HepG2 (cell line): ENCODE measurements around the gene MAP3K19. TPM values are rescaled to one million over a fixed set of nuclear protein-coding genes. Genes with fewer than 3 reads are reported as not detected.

Experiments
- CENPT ChIP-seq: sonication (generic); formaldehyde crosslinking; IDR thresholded peaks from 2 replicates; pipeline ENCODE4 v1.8.0; 2022; ENCODE audit warnings: low read depth, mild to moderate bottlenecking, moderate library complexity, missing genetic modification reagents
- GLI4 ChIP-seq: sonication (generic); formaldehyde crosslinking; IDR thresholded peaks from 2 replicates; pipeline ENCODE4 v1.5.1; 2020; ENCODE audit warnings: missing genetic modification reagents, mild to moderate bottlenecking, moderate library complexity, borderline replicate concordance
- KLF11 ChIP-seq: IDR thresholded peaks from 2 replicates; pipeline ENCODE4 v1.6.1; 2016; ENCODE audit warnings: missing compliant biosample characterization
- RFXANK ChIP-seq: IDR thresholded peaks from 2 replicates; pipeline ENCODE4 v1.6.1; 2016
- SRSF4 ChIP-seq: fragments of 200-400 bp; formaldehyde crosslinking; IDR thresholded peaks from one replicate; pipeline ENCODE4 v1.6.1; 2018; ENCODE audit warnings: mild to moderate bottlenecking, low read depth, low read length, moderate library complexity; ENCODE audit not compliant: poor library complexity, severe bottlenecking
- STAG1 ChIP-seq: sonication (generic); formaldehyde crosslinking; IDR thresholded peaks from 2 replicates; pipeline ENCODE4 v1.4.0; 2020; ENCODE audit warnings: missing genetic modification reagents
- ZNF282 ChIP-seq: fragments of 450-650 bp; IDR thresholded peaks from 2 replicates; pipeline ENCODE4 v1.6.1; 2018; ENCODE audit not compliant: partially characterized antibody
- ZNF44 ChIP-seq: sonication (generic); formaldehyde crosslinking; IDR thresholded peaks from 2 replicates; pipeline ENCODE4 v1.5.1; 2020; ENCODE audit warnings: mild to moderate bottlenecking, missing genetic modification reagents
- ZNF530 ChIP-seq: sonication (generic); formaldehyde crosslinking; IDR thresholded peaks from 2 replicates; pipeline ENCODE4 v1.5.0; 2020; ENCODE audit warnings: low read depth, mild to moderate bottlenecking, missing genetic modification reagents
- ZNF746 ChIP-seq: sonication (generic); formaldehyde crosslinking; IDR thresholded peaks from 2 replicates; pipeline ENCODE4 v1.8.0; 2022; ENCODE audit warnings: mild to moderate bottlenecking, missing genetic modification reagents
- polyA plus RNA-seq, 8 experiments: library from polyadenylated mRNA; depleted of rRNA in 3 of 8; stranded (reverse) in 7 of 8; unstranded in 1 of 8; fragments of >200 nt; fragmentation: Illumina TruSeq in 4 of 8; extraction: Trizol in 4 of 8; gene quantifications; 2 replicates each; pipeline versions ENCODE4 v1.2.1 to v1.2.3, GENCODE V29; 2011 to 2016; ENCODE audit warnings: low read depth in 4 of 8, missing spikeins in 1 of 8, mixed read lengths in 1 of 8; ENCODE audit not compliant: insufficient read depth in 1 of 8
- total RNA-seq, 5 experiments: library from RNA; depleted of rRNA; stranded (reverse); fragments of >200 nt; fragmentation: Illumina TruSeq; extraction: Trizol; gene quantifications; 2 replicates each; pipeline ENCODE4 v1.2.3, GENCODE V29; 2016; ENCODE audit warnings: low read depth in 1 of 5
- TF ChIP-seq, protein P1 (sequence below), 2 experiments: IDR thresholded peaks; 2 replicates each; pipeline ENCODE4 v1.6.1; 2011 to 2012; ENCODE audit warnings: low read length in 2 of 2, borderline replicate concordance in 1 of 2, low read depth in 1 of 2, mild to moderate bottlenecking in 1 of 2, moderate library complexity in 1 of 2
- TF ChIP-seq, protein P2 (sequence below): sonication (generic); formaldehyde crosslinking; IDR thresholded peaks from 2 replicates; pipeline ENCODE4 v1.8.1; 2022; ENCODE audit warnings: mild to moderate bottlenecking, missing genetic modification reagents
- TF ChIP-seq, protein P3 (sequence below): sonication (generic); formaldehyde crosslinking; conservative IDR thresholded peaks from 2 replicates; pipeline ENCODE4 v1.8.1; 2023; ENCODE audit warnings: missing genetic modification reagents
- TF ChIP-seq, protein P4 (sequence below): sonication (generic); formaldehyde crosslinking; IDR thresholded peaks from 2 replicates; pipeline ENCODE4 v1.9.0; 2021; ENCODE audit warnings: missing genetic modification reagents, borderline replicate concordance
- TF ChIP-seq, protein P5 (sequence below): sonication (generic); formaldehyde crosslinking; IDR thresholded peaks from 2 replicates; pipeline ENCODE4 v1.5.0; 2020; ENCODE audit warnings: mild to moderate bottlenecking, missing genetic modification reagents, borderline replicate concordance

The MAP3K19 gene
- total and polyA plus RNA-seq, 2 of the 13 experiments (the other 11 are each of a cell fraction or from before 2014, with no cell fraction given), result not detected

DNA sequence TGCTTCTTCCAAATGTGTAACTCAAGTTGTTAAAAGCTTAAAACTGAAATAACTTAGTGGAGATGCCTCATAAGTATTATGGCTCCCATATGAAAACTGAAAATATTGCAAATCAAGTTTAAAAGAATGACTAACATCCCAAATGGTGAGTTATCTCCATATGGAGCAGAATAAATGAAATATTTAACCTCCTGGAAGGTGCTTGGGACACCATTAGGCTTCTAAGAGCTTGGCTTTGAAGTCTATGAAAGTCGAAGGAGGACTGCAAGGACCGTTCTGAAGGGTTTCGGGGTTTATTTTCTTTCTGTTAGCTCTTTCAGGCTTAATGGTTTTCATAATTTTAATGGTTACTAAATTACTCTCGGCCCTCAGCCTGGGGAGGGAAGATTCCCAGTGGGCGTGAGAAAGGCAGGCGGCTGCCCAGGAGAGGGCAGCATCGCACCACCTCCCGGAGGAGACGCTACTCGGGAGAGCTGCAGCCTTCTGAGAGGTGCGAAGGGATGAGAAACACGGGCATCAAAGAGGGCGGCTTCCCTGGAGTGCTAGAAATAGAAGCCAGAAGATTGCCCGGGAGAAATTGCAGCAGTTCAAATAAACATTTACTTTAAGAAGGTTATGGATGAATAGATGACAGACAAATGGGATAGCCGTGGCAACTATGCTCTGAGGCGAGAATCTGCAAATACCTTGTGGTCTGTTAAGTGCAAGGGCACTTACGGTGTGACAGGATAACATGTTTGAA lies 43.1 kb downstream of the MAP3K19 start (continued):
- no peak for TF ChIP-seq SRSF4
- TF ChIP-seq, protein P1, sequence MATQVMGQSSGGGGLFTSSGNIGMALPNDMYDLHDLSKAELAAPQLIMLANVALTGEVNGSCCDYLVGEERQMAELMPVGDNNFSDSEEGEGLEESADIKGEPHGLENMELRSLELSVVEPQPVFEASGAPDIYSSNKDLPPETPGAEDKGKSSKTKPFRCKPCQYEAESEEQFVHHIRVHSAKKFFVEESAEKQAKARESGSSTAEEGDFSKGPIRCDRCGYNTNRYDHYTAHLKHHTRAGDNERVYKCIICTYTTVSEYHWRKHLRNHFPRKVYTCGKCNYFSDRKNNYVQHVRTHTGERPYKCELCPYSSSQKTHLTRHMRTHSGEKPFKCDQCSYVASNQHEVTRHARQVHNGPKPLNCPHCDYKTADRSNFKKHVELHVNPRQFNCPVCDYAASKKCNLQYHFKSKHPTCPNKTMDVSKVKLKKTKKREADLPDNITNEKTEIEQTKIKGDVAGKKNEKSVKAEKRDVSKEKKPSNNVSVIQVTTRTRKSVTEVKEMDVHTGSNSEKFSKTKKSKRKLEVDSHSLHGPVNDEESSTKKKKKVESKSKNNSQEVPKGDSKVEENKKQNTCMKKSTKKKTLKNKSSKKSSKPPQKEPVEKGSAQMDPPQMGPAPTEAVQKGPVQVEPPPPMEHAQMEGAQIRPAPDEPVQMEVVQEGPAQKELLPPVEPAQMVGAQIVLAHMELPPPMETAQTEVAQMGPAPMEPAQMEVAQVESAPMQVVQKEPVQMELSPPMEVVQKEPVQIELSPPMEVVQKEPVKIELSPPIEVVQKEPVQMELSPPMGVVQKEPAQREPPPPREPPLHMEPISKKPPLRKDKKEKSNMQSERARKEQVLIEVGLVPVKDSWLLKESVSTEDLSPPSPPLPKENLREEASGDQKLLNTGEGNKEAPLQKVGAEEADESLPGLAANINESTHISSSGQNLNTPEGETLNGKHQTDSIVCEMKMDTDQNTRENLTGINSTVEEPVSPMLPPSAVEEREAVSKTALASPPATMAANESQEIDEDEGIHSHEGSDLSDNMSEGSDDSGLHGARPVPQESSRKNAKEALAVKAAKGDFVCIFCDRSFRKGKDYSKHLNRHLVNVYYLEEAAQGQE (IDR thresholded peaks at IDR 0.05; ENCODE audit: borderline replicate concordance in 1 of 2, low read depth in 1 of 2, low read length in 2 of 2), result no peak
- peak; percentile 100 for TF ChIP-seq STAG1
- TF ChIP-seq ZNF746 (CRISPR knock-in tag), result no peak
- TF ChIP-seq, protein P2, sequence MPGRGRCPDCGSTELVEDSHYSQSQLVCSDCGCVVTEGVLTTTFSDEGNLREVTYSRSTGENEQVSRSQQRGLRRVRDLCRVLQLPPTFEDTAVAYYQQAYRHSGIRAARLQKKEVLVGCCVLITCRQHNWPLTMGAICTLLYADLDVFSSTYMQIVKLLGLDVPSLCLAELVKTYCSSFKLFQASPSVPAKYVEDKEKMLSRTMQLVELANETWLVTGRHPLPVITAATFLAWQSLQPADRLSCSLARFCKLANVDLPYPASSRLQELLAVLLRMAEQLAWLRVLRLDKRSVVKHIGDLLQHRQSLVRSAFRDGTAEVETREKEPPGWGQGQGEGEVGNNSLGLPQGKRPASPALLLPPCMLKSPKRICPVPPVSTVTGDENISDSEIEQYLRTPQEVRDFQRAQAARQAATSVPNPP (CRISPR knock-in tag), result no peak
- TF ChIP-seq KLF11, result no peak
- no peak for TF ChIP-seq GLI4
- TF ChIP-seq, protein P3, sequence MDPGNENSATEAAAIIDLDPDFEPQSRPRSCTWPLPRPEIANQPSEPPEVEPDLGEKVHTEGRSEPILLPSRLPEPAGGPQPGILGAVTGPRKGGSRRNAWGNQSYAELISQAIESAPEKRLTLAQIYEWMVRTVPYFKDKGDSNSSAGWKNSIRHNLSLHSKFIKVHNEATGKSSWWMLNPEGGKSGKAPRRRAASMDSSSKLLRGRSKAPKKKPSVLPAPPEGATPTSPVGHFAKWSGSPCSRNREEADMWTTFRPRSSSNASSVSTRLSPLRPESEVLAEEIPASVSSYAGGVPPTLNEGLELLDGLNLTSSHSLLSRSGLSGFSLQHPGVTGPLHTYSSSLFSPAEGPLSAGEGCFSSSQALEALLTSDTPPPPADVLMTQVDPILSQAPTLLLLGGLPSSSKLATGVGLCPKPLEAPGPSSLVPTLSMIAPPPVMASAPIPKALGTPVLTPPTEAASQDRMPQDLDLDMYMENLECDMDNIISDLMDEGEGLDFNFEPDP, result no peak
- TF ChIP-seq ZNF282, result no peak
- no peak for TF ChIP-seq ZNF530 (CRISPR knock-in tag)
- no peak for TF ChIP-seq RFXANK (CRISPR knock-in tag)
- no peak for TF ChIP-seq CENPT (CRISPR knock-in tag)
- TF ChIP-seq, protein P4, sequence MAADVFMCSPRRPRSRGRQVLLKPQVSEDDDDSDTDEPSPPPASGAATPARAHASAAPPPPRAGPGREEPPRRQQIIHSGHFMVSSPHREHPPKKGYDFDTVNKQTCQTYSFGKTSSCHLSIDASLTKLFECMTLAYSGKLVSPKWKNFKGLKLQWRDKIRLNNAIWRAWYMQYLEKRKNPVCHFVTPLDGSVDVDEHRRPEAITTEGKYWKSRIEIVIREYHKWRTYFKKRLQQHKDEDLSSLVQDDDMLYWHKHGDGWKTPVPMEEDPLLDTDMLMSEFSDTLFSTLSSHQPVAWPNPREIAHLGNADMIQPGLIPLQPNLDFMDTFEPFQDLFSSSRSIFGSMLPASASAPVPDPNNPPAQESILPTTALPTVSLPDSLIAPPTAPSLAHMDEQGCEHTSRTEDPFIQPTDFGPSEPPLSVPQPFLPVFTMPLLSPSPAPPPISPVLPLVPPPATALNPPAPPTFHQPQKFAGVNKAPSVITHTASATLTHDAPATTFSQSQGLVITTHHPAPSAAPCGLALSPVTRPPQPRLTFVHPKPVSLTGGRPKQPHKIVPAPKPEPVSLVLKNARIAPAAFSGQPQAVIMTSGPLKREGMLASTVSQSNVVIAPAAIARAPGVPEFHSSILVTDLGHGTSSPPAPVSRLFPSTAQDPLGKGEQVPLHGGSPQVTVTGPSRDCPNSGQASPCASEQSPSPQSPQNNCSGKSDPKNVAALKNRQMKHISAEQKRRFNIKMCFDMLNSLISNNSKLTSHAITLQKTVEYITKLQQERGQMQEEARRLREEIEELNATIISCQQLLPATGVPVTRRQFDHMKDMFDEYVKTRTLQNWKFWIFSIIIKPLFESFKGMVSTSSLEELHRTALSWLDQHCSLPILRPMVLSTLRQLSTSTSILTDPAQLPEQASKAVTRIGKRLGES, result no peak
- TF ChIP-seq, protein P5, sequence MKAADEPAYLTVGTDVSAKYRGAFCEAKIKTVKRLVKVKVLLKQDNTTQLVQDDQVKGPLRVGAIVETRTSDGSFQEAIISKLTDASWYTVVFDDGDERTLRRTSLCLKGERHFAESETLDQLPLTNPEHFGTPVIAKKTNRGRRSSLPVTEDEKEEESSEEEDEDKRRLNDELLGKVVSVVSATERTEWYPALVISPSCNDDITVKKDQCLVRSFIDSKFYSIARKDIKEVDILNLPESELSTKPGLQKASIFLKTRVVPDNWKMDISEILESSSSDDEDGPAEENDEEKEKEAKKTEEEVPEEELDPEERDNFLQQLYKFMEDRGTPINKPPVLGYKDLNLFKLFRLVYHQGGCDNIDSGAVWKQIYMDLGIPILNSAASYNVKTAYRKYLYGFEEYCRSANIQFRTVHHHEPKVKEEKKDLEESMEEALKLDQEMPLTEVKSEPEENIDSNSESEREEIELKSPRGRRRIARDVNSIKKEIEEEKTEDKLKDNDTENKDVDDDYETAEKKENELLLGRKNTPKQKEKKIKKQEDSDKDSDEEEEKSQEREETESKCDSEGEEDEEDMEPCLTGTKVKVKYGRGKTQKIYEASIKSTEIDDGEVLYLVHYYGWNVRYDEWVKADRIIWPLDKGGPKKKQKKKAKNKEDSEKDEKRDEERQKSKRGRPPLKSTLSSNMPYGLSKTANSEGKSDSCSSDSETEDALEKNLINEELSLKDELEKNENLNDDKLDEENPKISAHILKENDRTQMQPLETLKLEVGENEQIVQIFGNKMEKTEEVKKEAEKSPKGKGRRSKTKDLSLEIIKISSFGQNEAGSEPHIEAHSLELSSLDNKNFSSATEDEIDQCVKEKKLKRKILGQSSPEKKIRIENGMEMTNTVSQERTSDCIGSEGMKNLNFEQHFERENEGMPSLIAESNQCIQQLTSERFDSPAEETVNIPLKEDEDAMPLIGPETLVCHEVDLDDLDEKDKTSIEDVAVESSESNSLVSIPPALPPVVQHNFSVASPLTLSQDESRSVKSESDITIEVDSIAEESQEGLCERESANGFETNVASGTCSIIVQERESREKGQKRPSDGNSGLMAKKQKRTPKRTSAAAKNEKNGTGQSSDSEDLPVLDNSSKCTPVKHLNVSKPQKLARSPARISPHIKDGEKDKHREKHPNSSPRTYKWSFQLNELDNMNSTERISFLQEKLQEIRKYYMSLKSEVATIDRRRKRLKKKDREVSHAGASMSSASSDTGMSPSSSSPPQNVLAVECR (CRISPR knock-in tag), result no peak
- no peak for TF ChIP-seq ZNF44 (CRISPR knock-in tag)
